Panc1 (cell line): Measurements from ENCODE around the gene MAT2A. TPM values are rescaled to one million over a fixed set of nuclear protein-coding genes. Genes with fewer than 3 reads are reported as not detected.
"Not testable (repeated sequence)": the region's sequence is repeated elsewhere in the genome, so short reads cannot be mapped to it uniquely, and the experiment has no call there.

Experiments
- ATAC-seq: fragments of 200-7000 bp; cut with Tn5 transposase; 2 replicates; pipeline ENCODE4 v1.9.1; 2020; ENCODE audit warnings: mild to moderate bottlenecking, moderate library complexity
- BruUV-seq: library from RNA; stranded (reverse); fragments of 400-500 nt; replicated peaks from 2 replicates; lab custom pipeline; 2021; lab: Mats Ljungman, UMichigan
- CTCF ChIA-PET: fragments of 300-600 bp; sonication (Branson Sonifier 250); formaldehyde crosslinking; loops from one replicate; lab custom pipeline; 2022; ENCODE audit warnings: antibody characterized with exemption; lab: Charles Lee
- POLR2A ChIA-PET: fragments of 300-600 bp; sonication (Branson Sonifier 250); formaldehyde crosslinking; loops from one replicate; lab custom pipeline; 2022; ENCODE audit warnings: antibody characterized with exemption; lab: Charles Lee
- DNase-seq: peaks from one replicate; pipeline ENCODE4 v3.0.0-alpha.2; 2010; ENCODE audit warnings: low read depth, low spot score
- H3K27ac ChIP-seq: 2 replicates; pipeline ENCODE4 v1.5.1; 2011; ENCODE audit warnings: mild to moderate bottlenecking, low read length, inconsistent platforms
- H3K27me3 ChIP-seq: fragments of 200-500 bp; sonication (Bioruptor generic); 2 replicates; pipeline ENCODE4 v1.6.0; 2014; ENCODE audit warnings: low read length, inconsistent platforms; ENCODE audit not compliant: control insufficient read depth, insufficient read depth
- H3K36me3 ChIP-seq: fragments of 200-500 bp; sonication (Bioruptor generic); 2 replicates; pipeline ENCODE4 v1.5.1; 2014; ENCODE audit warnings: inconsistent platforms, mild to moderate bottlenecking, low read length, moderate library complexity; ENCODE audit not compliant: control insufficient read depth, insufficient read depth
- H3K4me1 ChIP-seq: 2 replicates; pipeline ENCODE4 v1.5.1; 2011; ENCODE audit warnings: inconsistent platforms, mild to moderate bottlenecking, low read length, moderate library complexity; ENCODE audit not compliant: control insufficient read depth, insufficient read depth
- H3K4me3 ChIP-seq, 2 experiments: 2 replicates each; pipeline ENCODE4 v1.5.1; 2011 to 2012; ENCODE audit warnings: low read depth in 2 of 2, low read length in 2 of 2, mild to moderate bottlenecking in 2 of 2, inconsistent platforms in 1 of 2, moderate library complexity in 1 of 2
- H3K9me3 ChIP-seq: fragments of 200-500 bp; sonication (Bioruptor generic); 2 replicates; pipeline ENCODE4 v1.5.1; 2014; ENCODE audit warnings: low read depth, mild to moderate bottlenecking, inconsistent platforms, low read length, moderate library complexity; ENCODE audit not compliant: control insufficient read depth, insufficient read depth
- CTCF ChIP-seq: fragments of 450-650 bp; IDR thresholded peaks from 2 replicates; pipeline ENCODE4 v1.5.1; 2017; ENCODE audit warnings: mild to moderate bottlenecking
- POLR2AphosphoS5 ChIP-seq: IDR thresholded peaks from 2 replicates; pipeline ENCODE4 v1.6.1; 2012; ENCODE audit warnings: mild to moderate bottlenecking, low read depth, low read length, moderate library complexity
- REST ChIP-seq, 2 experiments: IDR thresholded peaks; 2 replicates each; pipeline ENCODE4 v1.6.1; 2011 to 2012; ENCODE audit warnings: low read depth in 2 of 2, control low read depth in 1 of 2, low read length in 1 of 2, mild to moderate bottlenecking in 1 of 2, moderate library complexity in 1 of 2; ENCODE audit not compliant: insufficient read depth in 1 of 2
- SIN3A ChIP-seq: IDR thresholded peaks from 2 replicates; pipeline ENCODE4 v1.6.1; 2012; ENCODE audit warnings: low read depth, mild to moderate bottlenecking, low read length, moderate library complexity, borderline replicate concordance; ENCODE audit not compliant: insufficient read depth
- TCF7L2 ChIP-seq: IDR thresholded peaks from 2 replicates; pipeline ENCODE4 v1.6.1; 2011; ENCODE audit warnings: mild to moderate bottlenecking, low read depth, low read length, inconsistent platforms
- in situ Hi-C: cut with HindIII; loops from 2 replicates; pipeline ENCODE4 v1.10.0; 2016; ENCODE audit warnings: low sequenced_read_pairs, low pct_unique_long_range_greater_than_20kb
- intact Hi-C: fragments of 100-400 bp; cut with micrococcal nuclease; formaldehyde crosslinking; loops from one replicate; pipeline ENCODE4 v1.10.0; 2022; ENCODE audit not compliant: unreplicated experiment
- total RNA-seq: library from RNA; stranded (reverse); gene quantifications from one replicate; pipeline ENCODE4 v1.2.1, GENCODE V29; 2021; ENCODE audit not compliant: unreplicated experiment

MAT2A gene
- total RNA-seq, 1 experiment from 2014 or later = 547 TPM

DNA sequence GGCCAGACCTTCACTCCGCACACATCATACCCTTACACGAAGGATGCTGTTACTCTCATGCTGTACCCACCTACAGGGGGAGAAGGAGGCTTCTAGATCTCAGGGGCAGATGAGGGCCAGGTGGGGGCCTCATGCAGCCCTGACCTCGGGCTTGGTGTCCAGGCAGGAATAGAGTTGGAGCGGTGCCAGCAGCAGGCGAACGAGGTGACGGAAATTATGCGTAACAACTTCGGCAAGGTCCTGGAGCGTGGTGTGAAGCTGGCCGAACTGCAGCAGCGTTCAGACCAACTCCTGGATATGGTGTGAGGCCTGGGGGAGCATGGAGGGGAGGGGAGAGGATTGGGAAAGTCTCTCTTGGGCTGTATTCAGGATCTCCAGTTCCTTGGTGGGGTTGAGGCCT lies 52.6 kb downstream of the MAT2A start:
- Histone ChIP-seq H3K4me1 (peaks cover 10% of the 10 kb centered on the region), H3K27ac (no peak overlapping the region), H3K36me3 (peaks cover 2% of the 10 kb centered on the region; the same call in 1 of the 2 replicates), H3K27me3 (no peaks in the 10 kb centered on the region), H3K4me3 (no peak overlapping the region), H3K9me3 (no peaks in the 10 kb centered on the region)
- BruUV-seq = no TSS peak
- TF ChIP-seq CTCF = no peak
- in situ Hi-C loops = no loop called here
- intact Hi-C loops = no loop called here
- ATAC-seq = no peak
- ChIA-PET POLR2A (no interaction called here), CTCF (no interaction called here)
- no peak for DNase-seq

- intact Hi-C loops, ATAC-seq, H3K36me3 ChIP-seq, H3K9me3 ChIP-seq, BruUV-seq, CTCF ChIA-PET, H3K4me3 ChIP-seq, H3K27ac ChIP-seq, in situ Hi-C loops, DNase-seq, H3K27me3 ChIP-seq: not testable (repeated sequence)
- POLR2A ChIA-PET = interaction anchor here (0.6 kb wide), 1 partner anchor 11 kb away, joined by 4 read pairs; no protein-coding TSS in a partner anchor
- peaks cover 14% of the 10 kb centered on the region for H3K4me1 ChIP-seq
These were observed 53.3 kb downstream of the MAT2A start for GRCh38 chr2:85592299-85592698.

DNA sequence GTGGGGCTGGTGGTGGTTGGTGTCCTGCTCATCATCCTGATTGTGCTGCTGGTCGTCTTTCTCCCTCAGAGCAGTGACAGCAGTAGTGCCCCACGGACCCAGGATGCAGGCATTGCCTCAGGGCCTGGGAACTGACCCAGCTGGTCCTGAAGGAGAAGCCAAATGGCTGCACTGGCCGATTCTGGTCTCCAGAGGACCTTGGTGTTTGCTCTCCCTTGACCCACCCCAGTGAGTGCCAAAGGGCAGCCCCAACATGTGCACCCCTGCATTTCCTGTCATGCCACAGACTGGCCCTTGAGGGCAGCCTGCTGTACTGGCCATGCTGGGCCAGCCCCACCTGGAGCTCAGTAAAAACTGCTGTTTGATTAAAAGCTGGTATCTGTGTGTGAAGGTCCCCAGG lies 54.1 kb downstream of the MAT2A start:
- in situ Hi-C loops = no loop called here
- ATAC-seq = no peak
- POLR2A ChIA-PET = interaction anchor here (0.6 to 0.7 kb wide), 2 partner anchors 11 to 12 kb away, joined by 3 to 4 read pairs; no protein-coding TSS in a partner anchor

More for the DNA sequence above, 54.1 kb downstream of the MAT2A start:
- intact Hi-C loops = no loop called here
- Histone ChIP-seq H3K9me3 (no peaks in the 10 kb centered on the region), H3K27ac (no peak overlapping the region), H3K4me3 (no peak overlapping the region), H3K4me1 (peaks cover 15% of the 10 kb centered on the region), H3K27me3 (no peaks in the 10 kb centered on the region), H3K36me3 (peaks cover 2% of the 10 kb centered on the region; the same call in 1 of the 2 replicates)
- no peak for DNase-seq
- CTCF ChIA-PET = no interaction called here
- no TSS peak for BruUV-seq
- TF ChIP-seq CTCF (no peak), POLR2AphosphoS5 (no peak), REST (IDR thresholded peaks at IDR 0.05; ENCODE audit: insufficient read depth in 1 of 2, low read depth in 2 of 2, low read length in 1 of 2) (no peak), SIN3A (no peak), TCF7L2 (no peak)

Other genes with a start within 250 kb of the MAT2A start
- gene TGOLN2, start 211.2 kb upstream of the MAT2A start, total RNA-seq = 178 TPM
- gene RETSAT, start 184.6 kb upstream of the MAT2A start, total RNA-seq = 50.9 TPM
- gene ELMOD3, start 184.4 kb upstream of the MAT2A start, total RNA-seq = 14.8 TPM
- gene CAPG, start 128.8 kb upstream of the MAT2A start, total RNA-seq = 202 TPM
- 3.3 TPM for gene SH2D6, start 120.5 kb upstream of the MAT2A start, total RNA-seq
- gene GGCX, start 22.3 kb downstream of the MAT2A start, total RNA-seq = 64.1 TPM
- 93.2 TPM for gene VAMP8, start 38.4 kb downstream of the MAT2A start, total RNA-seq
- gene VAMP5, start 45.3 kb downstream of the MAT2A start, total RNA-seq = 21.3 TPM
- gene RNF181, start 56.6 kb downstream of the MAT2A start, total RNA-seq = 156 TPM
- 30.4 TPM for gene TMEM150A, start 63.5 kb downstream of the MAT2A start, total RNA-seq
- 23.7 TPM for gene C2orf68, start 72.9 kb downstream of the MAT2A start, total RNA-seq
- gene USP39, start 77.0 kb downstream of the MAT2A start, total RNA-seq = 78.6 TPM
- gene SFTPB, start 129.0 kb downstream of the MAT2A start, total RNA-seq = 5.6 TPM
- gene GNLY, start 155.2 kb downstream of the MAT2A start, total RNA-seq = not detected
- 3.8 TPM for gene ATOH8, start 214.8 kb downstream of the MAT2A start, total RNA-seq